Osteoblast (primary cell): ENCODE data around the gene WDR5. TPM values are rescaled to one million over a fixed set of nuclear protein-coding genes. Genes with fewer than 3 reads are reported as not detected.

Experiments
- DNase-seq: peaks from one replicate; pipeline ENCODE4 v3.0.0; 2011; ENCODE audit warnings: low spot score, mixed read lengths; ENCODE audit not compliant: insufficient read length; ENCODE audit errors: missing footprints
- H2AFZ ChIP-seq: 2 replicates; pipeline ENCODE4 v1.6.0; 2011; ENCODE audit warnings: mild to moderate bottlenecking, low read length
- H3K27ac ChIP-seq: 2 replicates; pipeline ENCODE4 v1.5.1; 2011; ENCODE audit warnings: mild to moderate bottlenecking, low read depth, low read length, moderate library complexity
- H3K27me3 ChIP-seq: 2 replicates; pipeline ENCODE4 v1.6.0; 2012; ENCODE audit warnings: mild to moderate bottlenecking, control low read depth, inconsistent platforms, low read length, moderate library complexity; ENCODE audit not compliant: insufficient read depth
- H3K36me3 ChIP-seq: 2 replicates; pipeline ENCODE4 v1.5.1; 2011; ENCODE audit warnings: mild to moderate bottlenecking, low read length, control low read depth, moderate library complexity; ENCODE audit not compliant: insufficient read depth
- H3K4me1 ChIP-seq: 2 replicates; pipeline ENCODE4 v1.5.1; 2011; ENCODE audit warnings: mild to moderate bottlenecking, low read length, control low read depth, moderate library complexity; ENCODE audit not compliant: insufficient read depth
- H3K4me2 ChIP-seq: 2 replicates; pipeline ENCODE4 v1.6.0; 2011; ENCODE audit warnings: mild to moderate bottlenecking, low read length; ENCODE audit not compliant: insufficient read depth
- H3K4me3 ChIP-seq: fragments of 200-600 bp; sonication (generic); 3 replicates; pipeline ENCODE4 v1.5.1; 2012; ENCODE audit warnings: mild to moderate bottlenecking, low read length, inconsistent platforms; ENCODE audit not compliant: insufficient read depth
- H3K79me2 ChIP-seq: 2 replicates; pipeline ENCODE4 v1.6.0; 2012; ENCODE audit warnings: mild to moderate bottlenecking, low read length, control low read depth, inconsistent platforms; ENCODE audit not compliant: insufficient read depth
- H3K9me3 ChIP-seq: 2 replicates; pipeline ENCODE4 v1.5.1; 2011; ENCODE audit warnings: low read depth, low read length, control low read depth
- H4K20me1 ChIP-seq: 2 replicates; pipeline ENCODE4 v1.6.0; 2012; ENCODE audit warnings: mild to moderate bottlenecking, low read length, control low read depth; ENCODE audit not compliant: insufficient read depth
- CTCF ChIP-seq: IDR thresholded peaks from 2 replicates; pipeline ENCODE4 v1.5.1; 2011; ENCODE audit warnings: mild to moderate bottlenecking, low read depth, low read length, moderate library complexity; ENCODE audit errors: extremely low read depth
- total RNA-seq: library from RNA; depleted of rRNA; stranded (reverse); fragments of >200 nt; gene quantifications from 2 replicates; pipeline ENCODE4 v1.2.3, GENCODE V29; 2012

Gene WDR5
- total RNA-seq, 1 donor: 17.4 TPM

- H3K36me3 ChIP-seq: peaks cover 80% of the 10 kb centered on the region
- no peak overlapping the region for H3K27ac ChIP-seq
- no peaks in the 10 kb centered on the region for H3K9me3 ChIP-seq
Observed at GRCh38 chr9:134145262-134145661, 9.4 kb downstream of the WDR5 start.

GRCh38 chr9:134146774-134147493, 11.1 kb downstream of the WDR5 start:
- TF ChIP-seq CTCF: no peak
- Histone ChIP-seq H3K79me2 (peaks cover 9% of the 10 kb centered on the region), H3K27me3 (no peaks in the 10 kb centered on the region), H4K20me1 (peaks cover 17% of the 10 kb centered on the region), H3K4me3 (no peak overlapping the region), H3K4me1 (no peaks in the 10 kb centered on the region), H3K27ac (no peak overlapping the region), H2AFZ (no peak overlapping the region), H3K9me3 (no peaks in the 10 kb centered on the region), H3K36me3 (peaks cover 78% of the 10 kb centered on the region), H3K4me2 (no peak overlapping the region)
- DNase-seq: no peak

More at GRCh38 chr9:134145262-134145661, 9.4 kb downstream of the WDR5 start:
- Histone ChIP-seq H3K27me3 (no peaks in the 10 kb centered on the region), H3K4me1 (no peaks in the 10 kb centered on the region), H3K79me2 (peaks cover 20% of the 10 kb centered on the region), H3K4me3 (no peak overlapping the region), H2AFZ (no peak overlapping the region), H3K4me2 (no peak overlapping the region), H4K20me1 (peaks cover 23% of the 10 kb centered on the region)
- no peak for TF ChIP-seq CTCF
- DNase-seq: no peak

- peaks cover 79% of the 10 kb centered on the region for H3K36me3 ChIP-seq
- H3K4me3 ChIP-seq: no peak overlapping the region
- no peaks in the 10 kb centered on the region for H3K27me3 ChIP-seq
- TF ChIP-seq CTCF: no peak
- no peaks in the 10 kb centered on the region for H3K9me3 ChIP-seq
- H3K27ac ChIP-seq: no peak overlapping the region
- no peaks in the 10 kb centered on the region for H3K4me1 ChIP-seq
- no peak overlapping the region for H3K4me2 ChIP-seq
- no peak for DNase-seq
- H4K20me1 ChIP-seq: peaks cover 20% of the 10 kb centered on the region
- no peak overlapping the region for H2AFZ ChIP-seq
- peaks cover 5% of the 10 kb centered on the region for H3K79me2 ChIP-seq
Observed at GRCh38 chr9:134149380-134149779, 13.5 kb downstream of the WDR5 start.

- Histone ChIP-seq H3K4me3 (no peak overlapping the region), H4K20me1 (peaks cover 20% of the 10 kb centered on the region), H3K27me3 (no peaks in the 10 kb centered on the region), H3K79me2 (no peaks in the 10 kb centered on the region), H3K4me2 (no peak overlapping the region), H3K9me3 (no peaks in the 10 kb centered on the region), H3K4me1 (no peaks in the 10 kb centered on the region), H2AFZ (no peak overlapping the region), H3K36me3 (peaks cover 80% of the 10 kb centered on the region), H3K27ac (no peak overlapping the region)
- no peak for DNase-seq
- no peak for TF ChIP-seq CTCF
Observed at GRCh38 chr9:134150557-134151214, 14.8 kb downstream of the WDR5 start.
